ENCODE results near the gene C9orf72. TPM values are rescaled to one million over a fixed set of nuclear protein-coding genes. Genes with fewer than 3 reads are reported as not detected.

Gene C9orf72
- total and polyA plus RNA-seq, 9 of the 15 experiments (the other 6 are each of a cell fraction or from before 2014, with no cell fraction given) = 2.3 to 7.3 (median 4.1) TPM

DNA sequence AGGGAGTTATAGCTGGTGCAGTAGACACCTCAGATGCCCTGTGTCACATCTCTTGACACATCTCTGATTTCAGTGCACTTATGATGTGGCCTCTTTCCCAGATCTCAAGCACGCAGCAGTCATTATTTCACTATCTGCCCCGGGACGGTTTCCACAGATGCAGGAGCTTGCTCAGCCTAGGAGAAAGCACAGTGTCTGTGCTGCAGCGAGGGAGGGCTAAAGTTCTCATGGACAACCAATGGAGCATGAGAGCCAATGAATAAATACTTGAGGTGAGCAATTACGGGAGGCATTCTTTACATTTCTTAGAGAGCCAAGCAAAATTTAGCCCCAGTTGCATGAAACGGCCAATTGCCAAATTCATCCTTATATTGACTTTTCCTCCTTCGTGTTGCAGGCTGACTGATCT, 36.2 kb downstream of the C9orf72 start:
- intact Hi-C loops (cut with micrococcal nuclease) = loop anchor here (2.0 to 10.0 kb wide), 2 partner anchors 102 to 204 kb away; no protein-coding TSS in a partner anchor
- DNase-seq (ENCODE audit: extremely low read depth in 1 of 4, low spot score in 3 of 4) = no peak
- POLR2A ChIA-PET = no interaction called here
- Histone ChIP-seq H3K79me2 (ENCODE audit: control insufficient read depth, insufficient read depth, low read length) (no peaks in the 10 kb centered on the region), H2AFZ (ENCODE audit: low read depth, low read length) (no peak overlapping the region), H4K20me1 (replicated peaks; ENCODE audit: control insufficient read depth, insufficient read depth, low read length) (no peaks in the 10 kb centered on the region), H3K4me1 (replicated peaks in 1 of 2; ENCODE audit: control insufficient read depth in 2 of 2, insufficient read depth in 2 of 2, low read length in 2 of 2) (peaks cover 0 to 2% of the 10 kb centered on the region in 2 experiments; a peak in 3 of 5 replicates), H3K27me3 (ENCODE audit: control insufficient read depth in 2 of 2, insufficient read depth in 2 of 2, low read length in 2 of 2) (no peaks in the 10 kb centered on the region), H3K9ac (ENCODE audit: insufficient read depth in 1 of 2, low read depth in 2 of 2, low read length in 2 of 2) (no peak overlapping the region), H3K9me3 (replicated peaks; ENCODE audit: control insufficient read depth, insufficient read depth, low read depth, low read length) (no peaks in the 10 kb centered on the region), H3K4me2 (ENCODE audit: insufficient read depth, low read length) (no peak overlapping the region), H3K27ac (ENCODE audit: extremely low read depth, low read depth, low read length) (no peak overlapping the region), H3K9me1 (ENCODE audit: control insufficient read depth, insufficient read depth, low read length) (no peaks in the 10 kb centered on the region), H3K36me3 (ENCODE audit: control insufficient read depth, insufficient read depth, low read length) (no peaks in the 10 kb centered on the region), H3K4me3 (no peak overlapping the region)
- WGBS (ENCODE audit: insufficient coverage, low coverage, missing lambda C conversion rate) = 28% methylated on average over 5 of the region's 7 CpGs
- CTCF ChIA-PET (ENCODE audit: low intra/inter-chr PET ratio) = no interaction called here
- BruUV-seq (replicated peaks) = no TSS peak
- no peak for ATAC-seq
- FAIRE-seq = no peak
- in situ Hi-C loops (cut with MboI) = no loop called here
- TF ChIP-seq ZNF232 (CRISPR knock-in tag; IDR thresholded peaks at IDR 0.05) = no peak
- no peak for TF ChIP-seq MTA2 (IDR thresholded peaks at IDR 0.05; ENCODE audit: low read depth)
- TF ChIP-seq EZH2 (IDR thresholded peaks at IDR 0.05; ENCODE audit: borderline replicate concordance, low read depth, low read length) = no peak
- TF ChIP-seq, protein P1, sequence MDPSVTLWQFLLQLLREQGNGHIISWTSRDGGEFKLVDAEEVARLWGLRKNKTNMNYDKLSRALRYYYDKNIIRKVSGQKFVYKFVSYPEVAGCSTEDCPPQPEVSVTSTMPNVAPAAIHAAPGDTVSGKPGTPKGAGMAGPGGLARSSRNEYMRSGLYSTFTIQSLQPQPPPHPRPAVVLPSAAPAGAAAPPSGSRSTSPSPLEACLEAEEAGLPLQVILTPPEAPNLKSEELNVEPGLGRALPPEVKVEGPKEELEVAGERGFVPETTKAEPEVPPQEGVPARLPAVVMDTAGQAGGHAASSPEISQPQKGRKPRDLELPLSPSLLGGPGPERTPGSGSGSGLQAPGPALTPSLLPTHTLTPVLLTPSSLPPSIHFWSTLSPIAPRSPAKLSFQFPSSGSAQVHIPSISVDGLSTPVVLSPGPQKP (CRISPR knock-in tag; IDR thresholded peaks at IDR 0.05) = no peak
- TF ChIP-seq HEY1 (CRISPR knock-in tag; IDR thresholded peaks at IDR 0.05; ENCODE audit: borderline replicate concordance) = no peak
- TF ChIP-seq POLR2B (IDR thresholded peaks at IDR 0.05; ENCODE audit: low read depth, partially characterized antibody) = no peak
- TF ChIP-seq ASH1L (IDR thresholded peaks at IDR 0.05; ENCODE audit: borderline replicate concordance, low read depth, partially characterized antibody) = no peak

All from K562 (cell line).